IPS-18a (cell line): Measurements from ENCODE around the gene SLC22A9.
"Not testable (repeated sequence)": the region's sequence is repeated elsewhere in the genome, so short reads cannot be mapped to it uniquely, and the experiment has no call there.

ENCODE experiments used
- H3K27ac ChIP-seq: one replicate; pipeline ENCODE4 v1.5.1; 2013; ENCODE audit warnings: low read length
- H3K27me3 ChIP-seq: one replicate; pipeline ENCODE4 v1.6.1; 2013; ENCODE audit warnings: mild to moderate bottlenecking, low read length; ENCODE audit not compliant: control insufficient read depth, insufficient read depth
- H3K36me3 ChIP-seq: one replicate; pipeline ENCODE4 v1.6.1; 2013; ENCODE audit warnings: low read depth, low read length; ENCODE audit not compliant: control insufficient read depth
- H3K4me1 ChIP-seq: one replicate; pipeline ENCODE4 v1.6.1; 2013; ENCODE audit warnings: low read depth, low read length; ENCODE audit not compliant: control insufficient read depth
- H3K4me3 ChIP-seq: one replicate; pipeline ENCODE4 v1.5.1; 2013; ENCODE audit warnings: low read length
- H3K9ac ChIP-seq: one replicate; pipeline ENCODE4 v1.6.1; 2013; ENCODE audit warnings: mild to moderate bottlenecking, low read length, moderate library complexity
- H3K9me3 ChIP-seq: one replicate; pipeline ENCODE4 v1.6.1; 2013; ENCODE audit warnings: low read depth, low read length; ENCODE audit not compliant: control insufficient read depth

SLC22A9 gene

DNA sequence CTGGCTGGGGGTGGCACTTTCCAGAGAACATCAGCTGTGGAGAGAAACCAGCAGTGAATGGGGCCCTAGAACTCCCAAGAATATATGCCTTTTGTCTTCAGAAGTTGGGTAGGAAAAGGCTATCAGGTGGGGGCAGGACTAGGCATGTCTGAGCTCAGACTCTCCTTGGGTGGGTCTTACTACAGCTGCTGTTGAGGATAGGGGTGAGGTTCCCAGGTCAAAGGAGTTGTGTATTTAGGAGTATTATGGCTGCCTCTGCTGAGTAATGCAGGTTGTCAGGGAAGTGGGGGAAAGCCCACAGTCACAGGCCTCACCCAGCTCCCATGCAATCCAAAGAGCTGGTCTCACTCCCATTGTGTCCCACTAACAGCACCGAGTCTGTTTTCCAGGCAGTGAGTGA, 26.1 kb downstream of the SLC22A9 start:
- no peak overlapping the region for H3K27ac ChIP-seq
- no peak overlapping the region for H3K9ac ChIP-seq
- H3K4me3 ChIP-seq, result no peak overlapping the region
- no peaks in the 10 kb centered on the region for H3K4me1 ChIP-seq
- H3K36me3 ChIP-seq, result no peaks in the 10 kb centered on the region
- no peaks in the 10 kb centered on the region for H3K27me3 ChIP-seq
- H3K9me3 ChIP-seq, result no peaks in the 10 kb centered on the region

- no peak overlapping the region for H3K4me3 ChIP-seq
- H3K4me1 ChIP-seq, result no peaks in the 10 kb centered on the region
- H3K36me3 ChIP-seq, result no peaks in the 10 kb centered on the region
- H3K27ac ChIP-seq, result no peak overlapping the region
- no peak overlapping the region for H3K9ac ChIP-seq
- no peaks in the 10 kb centered on the region for H3K9me3 ChIP-seq
- H3K27me3 ChIP-seq, result no peaks in the 10 kb centered on the region
Measured at GRCh38 chr11:63404161-63404935, 34.8 kb downstream of the SLC22A9 start.

DNA sequence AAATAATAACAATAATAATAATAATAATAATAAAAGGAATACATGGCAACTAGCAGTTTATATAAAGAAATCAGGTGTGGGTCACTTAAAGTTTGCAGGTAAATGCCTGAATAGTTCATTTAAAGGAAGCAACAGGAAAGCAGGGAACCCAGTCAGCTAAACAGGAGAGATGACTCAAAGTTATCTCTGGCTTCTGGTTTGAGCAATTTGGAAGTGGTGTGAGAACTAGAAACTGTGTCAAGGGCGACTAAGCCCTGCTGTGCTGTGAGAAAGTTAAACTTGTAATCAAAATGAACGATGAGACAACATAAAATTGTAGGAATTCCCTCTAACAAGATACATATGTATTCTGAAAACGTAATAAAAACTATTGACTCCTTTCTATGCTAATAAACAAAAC, 35.5 kb downstream of the SLC22A9 start:
- Histone ChIP-seq H3K9ac (no peak overlapping the region), H3K4me3 (no peak overlapping the region), H3K27me3 (no peaks in the 10 kb centered on the region), H3K9me3 (no peaks in the 10 kb centered on the region), H3K4me1 (no peaks in the 10 kb centered on the region), H3K27ac (no peak overlapping the region), H3K36me3 (no peaks in the 10 kb centered on the region)

- Histone ChIP-seq H3K9me3 (no peaks in the 10 kb centered on the region), H3K36me3 (no peaks in the 10 kb centered on the region), H3K4me3 (no peak overlapping the region), H3K27ac (no peak overlapping the region), H3K27me3 (no peaks in the 10 kb centered on the region), H3K4me1 (no peaks in the 10 kb centered on the region), H3K9ac (no peak overlapping the region)
Measured at GRCh38 chr11:63406458-63406857, 36.9 kb downstream of the SLC22A9 start.

DNA sequence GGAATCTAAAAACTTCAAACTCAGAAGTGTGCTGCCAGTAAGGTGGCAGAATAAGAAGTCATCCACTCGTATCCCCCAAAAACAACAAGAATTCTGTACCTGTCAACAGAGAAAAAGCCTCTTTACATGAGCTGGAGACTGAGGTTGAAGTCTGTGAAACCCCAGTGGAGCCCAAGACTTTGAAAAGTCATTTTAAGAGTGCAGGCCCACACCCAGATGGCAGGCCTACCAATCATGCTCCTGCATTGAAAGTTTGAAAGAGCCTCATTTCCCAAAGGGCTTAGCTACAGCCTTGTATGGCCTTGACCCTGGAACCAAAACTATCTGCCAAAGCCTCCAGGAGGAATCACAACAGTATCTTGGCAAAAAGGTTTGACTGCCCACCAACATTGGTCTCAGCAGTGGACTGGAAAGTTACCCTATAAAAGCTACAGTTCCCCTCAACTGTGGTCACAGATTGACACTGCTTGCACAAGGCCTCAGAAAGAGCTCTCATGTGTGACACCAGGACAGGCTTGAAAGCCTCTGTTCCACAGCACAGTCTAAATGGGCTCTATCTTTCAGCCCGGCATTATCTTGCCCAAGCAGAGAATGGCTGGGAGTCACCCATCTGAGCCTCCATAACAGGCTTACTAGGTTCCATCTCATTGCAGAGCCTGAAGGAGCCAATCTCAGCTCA, 47.7 kb downstream of the SLC22A9 start:
- H3K27ac ChIP-seq, result no peak overlapping the region

GRCh38 chr11:63427971-63428508, 58.5 kb downstream of the SLC22A9 start:
- Histone ChIP-seq H3K4me3 (no peak overlapping the region), H3K9ac (no peak overlapping the region), H3K36me3 (no peaks in the 10 kb centered on the region), H3K9me3 (no peaks in the 10 kb centered on the region), H3K4me1 (no peaks in the 10 kb centered on the region), H3K27ac (no peak overlapping the region), H3K27me3 (no peaks in the 10 kb centered on the region)

More for the DNA sequence above, 47.7 kb downstream of the SLC22A9 start:
- H3K4me3 ChIP-seq, result no peak overlapping the region
- H3K4me1 ChIP-seq, result no peaks in the 10 kb centered on the region
- H3K36me3 ChIP-seq, result no peaks in the 10 kb centered on the region
- no peak overlapping the region for H3K9ac ChIP-seq
- H3K27me3 ChIP-seq, result no peaks in the 10 kb centered on the region
- H3K9me3 ChIP-seq, result no peaks in the 10 kb centered on the region

- H3K36me3 ChIP-seq, H3K4me1 ChIP-seq, H3K9me3 ChIP-seq, H3K9ac ChIP-seq, H3K27ac ChIP-seq, H3K27me3 ChIP-seq, H3K4me3 ChIP-seq: not testable (repeated sequence)
Measured at GRCh38 chr11:63430731-63431130, 61.1 kb downstream of the SLC22A9 start.

- H3K27me3 ChIP-seq, H3K27ac ChIP-seq, H3K36me3 ChIP-seq, H3K9ac ChIP-seq, H3K9me3 ChIP-seq, H3K4me1 ChIP-seq, H3K4me3 ChIP-seq: not testable (repeated sequence)
Measured at GRCh38 chr11:63435351-63435750, 65.8 kb downstream of the SLC22A9 start.

GRCh38 chr11:63435831-63436230, 66.2 kb downstream of the SLC22A9 start:
- H3K9ac ChIP-seq, H3K36me3 ChIP-seq, H3K9me3 ChIP-seq, H3K4me3 ChIP-seq, H3K4me1 ChIP-seq, H3K27ac ChIP-seq, H3K27me3 ChIP-seq: not testable (repeated sequence)

DNA sequence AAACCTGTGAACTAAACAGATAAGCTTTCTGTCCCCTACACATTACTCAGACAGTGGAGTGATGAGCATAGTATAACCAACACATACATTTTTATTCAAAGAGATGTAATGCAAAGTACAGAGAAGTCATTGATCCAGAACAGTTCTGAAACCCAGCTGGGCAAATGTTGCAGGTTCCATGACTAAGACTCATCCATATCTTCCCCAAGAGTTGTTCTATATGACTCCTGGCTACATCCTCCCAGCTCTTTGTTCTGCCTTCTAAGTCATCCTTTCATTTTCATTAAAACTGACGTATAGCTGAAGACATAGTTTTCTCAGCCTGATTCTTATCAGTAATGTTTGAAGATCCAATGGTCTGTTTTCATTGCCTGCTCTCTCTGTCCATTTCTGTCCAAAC, 74.1 kb downstream of the SLC22A9 start:
- Histone ChIP-seq H3K27ac (no peak overlapping the region), H3K36me3 (no peaks in the 10 kb centered on the region), H3K4me1 (peaks cover 9% of the 10 kb centered on the region), H3K27me3 (no peaks in the 10 kb centered on the region), H3K9ac (no peak overlapping the region), H3K4me3 (no peak overlapping the region), H3K9me3 (no peaks in the 10 kb centered on the region)

GRCh38 chr11:63444160-63444559, 74.6 kb downstream of the SLC22A9 start:
- Histone ChIP-seq H3K36me3 (no peaks in the 10 kb centered on the region), H3K4me1 (peaks cover 14% of the 10 kb centered on the region), H3K4me3 (no peak overlapping the region), H3K27ac (no peak overlapping the region), H3K27me3 (no peaks in the 10 kb centered on the region), H3K9ac (no peak overlapping the region), H3K9me3 (no peaks in the 10 kb centered on the region)

GRCh38 chr11:63445118-63445517, 75.5 kb downstream of the SLC22A9 start:
- Histone ChIP-seq H3K36me3 (no peaks in the 10 kb centered on the region), H3K4me3 (no peak overlapping the region), H3K27me3 (no peaks in the 10 kb centered on the region), H3K27ac (no peak overlapping the region), H3K9me3 (no peaks in the 10 kb centered on the region), H3K4me1 (peaks cover 15% of the 10 kb centered on the region), H3K9ac (no peak overlapping the region)
